Peyer's patch (tissue), 4 donors: Measurements from ENCODE around the gene TRIM73.
"Not testable (repeated sequence)": the region's sequence is repeated elsewhere in the genome, so short reads cannot be mapped to it uniquely, and the experiment has no call there.

Source experiments
- POLR2A ChIP-seq, 2 donors: fragments of 450-650 bp; IDR thresholded peaks; one replicate each; pipeline ENCODE4 v1.5.1; 2017; ENCODE audit warnings: antibody characterized with exemption in 2 of 2, mild to moderate bottlenecking in 2 of 2, moderate library complexity in 2 of 2
- TF ChIP-seq, protein P1 (sequence below), 6 experiments: fragments of 450-650 bp in 4 of 6; fragments of 200-600 bp in 2 of 6; sonication (generic) in 1 of 6; IDR thresholded peaks; one replicate each; pipeline ENCODE4 v1.5.1; 2017 to 2019; ENCODE audit warnings: antibody characterized with exemption in 6 of 6, mild to moderate bottlenecking in 3 of 6, moderate library complexity in 1 of 6

DNA sequence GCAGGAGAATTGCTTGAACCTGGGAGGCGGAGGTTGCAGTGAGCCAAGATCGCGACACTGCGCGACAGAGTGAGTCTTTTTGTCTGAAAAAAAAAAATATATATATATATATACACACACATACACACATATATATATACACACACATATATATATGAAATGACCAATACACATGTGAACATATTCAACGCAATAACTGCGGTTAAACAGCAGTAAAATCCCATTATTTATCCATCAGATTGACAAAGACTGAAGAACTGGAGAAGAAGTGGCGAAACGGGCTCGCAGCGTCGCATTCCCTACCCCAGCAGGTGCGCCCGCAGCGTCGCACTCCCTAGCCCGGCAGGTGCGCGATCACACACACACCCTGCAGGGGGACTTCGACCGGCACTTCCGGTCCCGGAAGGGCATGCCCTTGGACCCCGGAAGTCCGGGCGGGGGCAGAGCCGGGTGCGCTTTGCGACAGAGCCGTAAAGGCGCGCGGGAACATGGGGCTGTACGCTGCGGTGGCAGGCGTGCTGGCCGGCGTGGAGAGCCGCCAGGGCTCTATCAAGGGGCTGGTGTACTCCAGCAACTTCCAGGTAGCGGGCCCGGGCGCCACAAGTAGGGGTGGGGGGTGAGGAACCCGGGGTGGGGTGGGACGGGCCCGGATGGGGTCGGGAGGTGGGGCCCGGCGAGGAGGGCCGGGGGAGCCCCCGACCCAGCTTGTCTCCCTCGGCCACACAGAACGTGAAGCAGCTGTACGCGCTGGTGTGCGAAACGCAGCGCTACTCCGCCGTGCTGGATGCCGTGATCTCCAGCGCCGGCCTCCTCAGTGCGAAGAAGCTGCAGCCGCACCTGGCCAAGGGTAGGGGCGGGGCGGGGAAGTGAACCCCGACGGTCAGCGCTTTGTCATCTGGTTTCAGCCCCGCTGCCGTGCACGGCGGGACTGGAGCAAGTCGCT lies 14.7 kb downstream of the TRIM73 start:
- TF ChIP-seq, protein P1, sequence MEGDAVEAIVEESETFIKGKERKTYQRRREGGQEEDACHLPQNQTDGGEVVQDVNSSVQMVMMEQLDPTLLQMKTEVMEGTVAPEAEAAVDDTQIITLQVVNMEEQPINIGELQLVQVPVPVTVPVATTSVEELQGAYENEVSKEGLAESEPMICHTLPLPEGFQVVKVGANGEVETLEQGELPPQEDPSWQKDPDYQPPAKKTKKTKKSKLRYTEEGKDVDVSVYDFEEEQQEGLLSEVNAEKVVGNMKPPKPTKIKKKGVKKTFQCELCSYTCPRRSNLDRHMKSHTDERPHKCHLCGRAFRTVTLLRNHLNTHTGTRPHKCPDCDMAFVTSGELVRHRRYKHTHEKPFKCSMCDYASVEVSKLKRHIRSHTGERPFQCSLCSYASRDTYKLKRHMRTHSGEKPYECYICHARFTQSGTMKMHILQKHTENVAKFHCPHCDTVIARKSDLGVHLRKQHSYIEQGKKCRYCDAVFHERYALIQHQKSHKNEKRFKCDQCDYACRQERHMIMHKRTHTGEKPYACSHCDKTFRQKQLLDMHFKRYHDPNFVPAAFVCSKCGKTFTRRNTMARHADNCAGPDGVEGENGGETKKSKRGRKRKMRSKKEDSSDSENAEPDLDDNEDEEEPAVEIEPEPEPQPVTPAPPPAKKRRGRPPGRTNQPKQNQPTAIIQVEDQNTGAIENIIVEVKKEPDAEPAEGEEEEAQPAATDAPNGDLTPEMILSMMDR (IDR thresholded peaks at IDR 0.05), result not testable (repeated sequence)
- TF ChIP-seq POLR2A (IDR thresholded peaks at IDR 0.05), result not testable (repeated sequence)
